Fibroblast of lung (primary cell): Measurements from ENCODE around the gene EIF3K. TPM values are rescaled to one million over a fixed set of nuclear protein-coding genes. Genes with fewer than 3 reads are reported as not detected.

Experiments used
- DNase-seq, 2 donors: peaks; one replicate each; pipeline versions ENCODE4 v3.0.0 to v3.0.0-alpha.2; 2010; ENCODE audit warnings: low read depth in 2 of 2
- H2AFZ ChIP-seq: 2 replicates; pipeline ENCODE4 v1.5.1; 2012; ENCODE audit warnings: low read length, control low read depth, inconsistent platforms
- H3K27ac ChIP-seq: 2 replicates; pipeline ENCODE4 v1.5.1; 2011; ENCODE audit warnings: low read length, control low read depth; ENCODE audit not compliant: insufficient read depth
- H3K27me3 ChIP-seq: 2 replicates; pipeline ENCODE4 v1.5.1; 2011; ENCODE audit warnings: mild to moderate bottlenecking, low read length; ENCODE audit not compliant: control insufficient read depth, insufficient read depth
- H3K36me3 ChIP-seq: 2 replicates; pipeline ENCODE4 v1.5.1; 2011; ENCODE audit warnings: low read length; ENCODE audit not compliant: control insufficient read depth, insufficient read depth
- H3K4me1 ChIP-seq: 2 replicates; pipeline ENCODE4 v1.5.1; 2011; ENCODE audit warnings: low read length; ENCODE audit not compliant: control insufficient read depth, insufficient read depth; ENCODE audit errors: extremely low read depth
- H3K4me2 ChIP-seq: 2 replicates; pipeline ENCODE4 v1.5.1; 2011; ENCODE audit warnings: low read length, control low read depth; ENCODE audit not compliant: insufficient read depth; ENCODE audit errors: extremely low read depth
- H3K4me3 ChIP-seq, 4 experiments: fragments of 200-600 bp in 1 of 4; sonication (generic) in 1 of 4; replicated peaks in 1 of 4; 2 replicates each; pipeline ENCODE4 v1.5.1; 2011 to 2016; ENCODE audit warnings: low read length in 4 of 4, low read depth in 3 of 4, mild to moderate bottlenecking in 3 of 4, control low read depth in 2 of 4, inconsistent platforms in 1 of 4, mixed read lengths in 1 of 4; ENCODE audit not compliant: insufficient read depth in 1 of 4; ENCODE audit errors: control extremely low read depth in 1 of 4
- H3K79me2 ChIP-seq: 2 replicates; pipeline ENCODE4 v1.5.1; 2012; ENCODE audit warnings: mild to moderate bottlenecking, low read length, inconsistent platforms; ENCODE audit not compliant: control insufficient read depth, insufficient read depth
- H3K9ac ChIP-seq: 2 replicates; pipeline ENCODE4 v1.5.1; 2011; ENCODE audit warnings: mild to moderate bottlenecking, low read length, control low read depth; ENCODE audit not compliant: insufficient read depth
- H3K9me3 ChIP-seq: 2 replicates; pipeline ENCODE4 v1.5.1; 2012; ENCODE audit warnings: low read depth, low read length; ENCODE audit not compliant: control insufficient read depth, insufficient read depth
- H4K20me1 ChIP-seq: 2 replicates; pipeline ENCODE4 v1.5.1; 2011; ENCODE audit warnings: low read length; ENCODE audit not compliant: control insufficient read depth, insufficient read depth; ENCODE audit errors: extremely low read depth
- EZH2 ChIP-seq: IDR thresholded peaks from 2 replicates; pipeline ENCODE4 v1.5.1; 2012; ENCODE audit warnings: low read length, control low read depth, mild to moderate bottlenecking; ENCODE audit errors: missing control alignments
- polyA plus RNA-seq, 2 donors: library from polyadenylated mRNA; depleted of rRNA in 1 of 2; stranded (reverse) in 1 of 2; unstranded in 1 of 2; fragments of >200 nt; gene quantifications; 2 replicates each; pipeline ENCODE4 v1.2.1, GENCODE V29; 2011 to 2012; ENCODE audit warnings: missing spikeins in 1 of 2
- total RNA-seq: library from RNA; depleted of rRNA; stranded (reverse); fragments of >200 nt; gene quantifications from 2 replicates; pipeline ENCODE4 v1.2.1, GENCODE V29; 2014
- TF ChIP-seq, protein P1 (sequence below), 2 donors: IDR thresholded peaks in 1 of 2; conservative IDR thresholded peaks in 1 of 2; 1 replicate in 1 of 2; 2 replicates in 1 of 2; pipeline ENCODE4 v1.5.1; 2011 to 2012; ENCODE audit warnings: low read length in 2 of 2, control low read depth in 1 of 2, inconsistent platforms in 1 of 2, low read depth in 1 of 2, mild to moderate bottlenecking in 1 of 2

The EIF3K gene
- total and polyA plus RNA-seq, 2 donors (not counting 1 experiment from before 2014, with no cell fraction given) = 171 to 198 TPM

DNA sequence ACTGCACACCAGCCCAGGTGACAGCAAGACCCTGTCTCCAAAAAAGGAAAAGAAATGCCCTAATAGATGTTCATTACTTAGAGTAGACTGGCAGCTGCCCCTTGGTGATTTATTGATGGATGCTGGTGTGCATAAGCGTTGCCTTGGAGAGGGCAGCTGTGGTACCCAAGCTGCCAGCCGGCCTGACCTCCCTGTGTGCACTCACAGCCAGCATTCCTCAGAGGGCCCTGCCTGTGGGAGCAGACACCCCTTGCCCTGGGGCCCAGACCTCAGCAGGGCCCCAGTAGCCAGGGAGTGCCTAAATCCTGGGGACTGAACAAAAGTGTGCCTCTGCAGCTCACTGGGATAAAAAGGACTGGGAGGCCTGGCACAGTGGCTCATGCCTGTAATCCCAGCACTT, 20.7 kb downstream of the EIF3K start:
- H3K4me3 ChIP-seq = no peak overlapping the region
- no peak overlapping the region for H3K9ac ChIP-seq
- no peak for DNase-seq
- no peak overlapping the region for H3K4me2 ChIP-seq
- no peaks in the 10 kb centered on the region for H4K20me1 ChIP-seq
- no peaks in the 10 kb centered on the region for H3K79me2 ChIP-seq
- no peaks in the 10 kb centered on the region for H3K27me3 ChIP-seq
- no peaks in the 10 kb centered on the region for H3K9me3 ChIP-seq
- H3K4me1 ChIP-seq = no peaks in the 10 kb centered on the region
- TF ChIP-seq, protein P1, sequence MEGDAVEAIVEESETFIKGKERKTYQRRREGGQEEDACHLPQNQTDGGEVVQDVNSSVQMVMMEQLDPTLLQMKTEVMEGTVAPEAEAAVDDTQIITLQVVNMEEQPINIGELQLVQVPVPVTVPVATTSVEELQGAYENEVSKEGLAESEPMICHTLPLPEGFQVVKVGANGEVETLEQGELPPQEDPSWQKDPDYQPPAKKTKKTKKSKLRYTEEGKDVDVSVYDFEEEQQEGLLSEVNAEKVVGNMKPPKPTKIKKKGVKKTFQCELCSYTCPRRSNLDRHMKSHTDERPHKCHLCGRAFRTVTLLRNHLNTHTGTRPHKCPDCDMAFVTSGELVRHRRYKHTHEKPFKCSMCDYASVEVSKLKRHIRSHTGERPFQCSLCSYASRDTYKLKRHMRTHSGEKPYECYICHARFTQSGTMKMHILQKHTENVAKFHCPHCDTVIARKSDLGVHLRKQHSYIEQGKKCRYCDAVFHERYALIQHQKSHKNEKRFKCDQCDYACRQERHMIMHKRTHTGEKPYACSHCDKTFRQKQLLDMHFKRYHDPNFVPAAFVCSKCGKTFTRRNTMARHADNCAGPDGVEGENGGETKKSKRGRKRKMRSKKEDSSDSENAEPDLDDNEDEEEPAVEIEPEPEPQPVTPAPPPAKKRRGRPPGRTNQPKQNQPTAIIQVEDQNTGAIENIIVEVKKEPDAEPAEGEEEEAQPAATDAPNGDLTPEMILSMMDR (conservative IDR thresholded peaks at IDR 0.05 in 1 of 2, IDR thresholded peaks at IDR 0.05 in 1 of 2; ENCODE audit: low read depth in 1 of 2, low read length in 2 of 2) = no peak
- TF ChIP-seq EZH2 = no peak
- H3K36me3 ChIP-seq = peaks cover 11% of the 10 kb centered on the region
- no peak overlapping the region for H2AFZ ChIP-seq
- no peak overlapping the region for H3K27ac ChIP-seq

GRCh38 chr19:38640368-38640767, 21.4 kb downstream of the EIF3K start:
- no peak overlapping the region for H3K9ac ChIP-seq
- no peaks in the 10 kb centered on the region for H3K9me3 ChIP-seq
- H3K4me2 ChIP-seq = no peak overlapping the region
- no peak overlapping the region for H3K27ac ChIP-seq
- H3K4me1 ChIP-seq = no peaks in the 10 kb centered on the region
- no peak for DNase-seq
- H3K36me3 ChIP-seq = peaks cover 7% of the 10 kb centered on the region
- H3K79me2 ChIP-seq = no peaks in the 10 kb centered on the region
- no peaks in the 10 kb centered on the region for H4K20me1 ChIP-seq
- TF ChIP-seq, protein P1 (conservative IDR thresholded peaks at IDR 0.05 in 1 of 2, IDR thresholded peaks at IDR 0.05 in 1 of 2; ENCODE audit: low read depth in 1 of 2, low read length in 2 of 2) = no peak
- TF ChIP-seq EZH2 = no peak
- H3K4me3 ChIP-seq = no peak overlapping the region
- no peak overlapping the region for H2AFZ ChIP-seq
- H3K27me3 ChIP-seq = no peaks in the 10 kb centered on the region

GRCh38 chr19:38642176-38642575, 23.2 kb downstream of the EIF3K start:
- H3K79me2 ChIP-seq = no peaks in the 10 kb centered on the region
- no peak overlapping the region for H3K9ac ChIP-seq
- H4K20me1 ChIP-seq = no peaks in the 10 kb centered on the region
- H3K4me3 ChIP-seq = no peak overlapping the region
- H3K36me3 ChIP-seq = no peaks in the 10 kb centered on the region
- TF ChIP-seq, protein P1 (conservative IDR thresholded peaks at IDR 0.05 in 1 of 2, IDR thresholded peaks at IDR 0.05 in 1 of 2; ENCODE audit: low read depth in 1 of 2, low read length in 2 of 2) = no peak
- TF ChIP-seq EZH2 = no peak
- no peaks in the 10 kb centered on the region for H3K4me1 ChIP-seq
- H2AFZ ChIP-seq = no peak overlapping the region
- no peaks in the 10 kb centered on the region for H3K9me3 ChIP-seq
- H3K4me2 ChIP-seq = no peak overlapping the region
- no peak for DNase-seq
- H3K27me3 ChIP-seq = no peaks in the 10 kb centered on the region
- no peak overlapping the region for H3K27ac ChIP-seq
